ENCODE measurements around the gene CTSS.
"Not testable (repeated sequence)": the region's sequence is repeated elsewhere in the genome, so short reads cannot be mapped to it uniquely, and the experiment has no call there.

The CTSS gene

GRCh38 chr1:150765296-150765976 lies at the start of gene CTSS:
CTSS (minus strand) TSS chr1:150765778; CDS start chr1:150764763, 1,015 bp downstream.
- no peak for DNase-seq

DNA sequence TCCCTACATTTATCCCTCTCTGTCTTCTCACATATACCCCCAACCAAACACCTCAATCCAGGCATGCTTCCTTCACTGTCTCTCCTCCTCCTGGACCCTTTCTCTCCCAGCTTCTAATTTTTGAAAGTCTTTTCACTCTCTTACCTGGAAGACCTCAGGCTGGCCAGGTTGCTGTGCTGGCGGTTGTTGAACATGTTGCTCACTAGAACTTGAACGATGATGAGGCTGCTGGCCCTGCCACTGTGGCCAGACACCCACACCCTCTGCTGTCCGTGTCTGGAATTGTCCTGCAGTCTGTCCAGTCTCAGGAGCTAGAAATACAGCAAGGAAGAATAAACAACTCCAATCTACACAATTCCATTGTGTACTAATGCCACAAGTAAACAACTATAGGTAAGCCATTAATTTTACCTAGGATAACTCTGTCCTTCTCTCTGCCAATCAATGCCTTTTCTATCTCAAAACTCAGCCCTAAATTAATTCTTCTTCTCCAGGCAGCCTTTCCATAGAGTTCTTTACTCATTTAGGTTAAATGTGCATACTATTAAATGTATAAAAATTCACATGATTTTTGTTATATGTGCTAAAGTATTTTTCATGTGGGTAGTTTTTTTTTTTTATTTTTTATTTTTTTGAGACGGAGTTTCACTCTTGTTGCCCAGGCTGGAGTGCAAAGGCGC lies 47.6 kb upstream of the CTSS start:
- peak in 1 of 2 donors; percentile 4 for DNase-seq

GRCh38 chr1:150810958-150811659 lies 45.5 kb upstream of the CTSS start:
- no peak for DNase-seq

- no peak for DNase-seq
Observed at GRCh38 chr1:150809651-150810050, 44.1 kb upstream of the CTSS start.

DNA sequence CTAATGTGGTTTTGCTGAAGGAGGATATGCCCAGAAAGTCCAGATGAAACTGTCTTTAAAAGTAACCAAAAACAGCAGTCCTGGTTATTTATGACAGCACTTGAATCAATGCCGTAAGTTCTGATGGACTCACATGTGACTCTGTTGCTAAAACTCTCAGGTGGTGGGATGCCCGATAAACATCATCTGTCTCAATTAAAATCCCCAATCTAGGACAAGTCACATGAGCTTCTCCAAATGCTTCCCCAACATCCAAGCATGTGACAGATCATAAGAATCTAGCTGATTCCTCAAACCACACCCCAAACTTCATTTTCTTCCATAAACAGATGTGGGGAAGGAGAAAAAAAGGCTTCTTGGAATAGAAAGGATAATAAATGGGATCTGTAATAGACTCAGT lies 43.3 kb upstream of the CTSS start:
- DNase-seq = no peak

DNA sequence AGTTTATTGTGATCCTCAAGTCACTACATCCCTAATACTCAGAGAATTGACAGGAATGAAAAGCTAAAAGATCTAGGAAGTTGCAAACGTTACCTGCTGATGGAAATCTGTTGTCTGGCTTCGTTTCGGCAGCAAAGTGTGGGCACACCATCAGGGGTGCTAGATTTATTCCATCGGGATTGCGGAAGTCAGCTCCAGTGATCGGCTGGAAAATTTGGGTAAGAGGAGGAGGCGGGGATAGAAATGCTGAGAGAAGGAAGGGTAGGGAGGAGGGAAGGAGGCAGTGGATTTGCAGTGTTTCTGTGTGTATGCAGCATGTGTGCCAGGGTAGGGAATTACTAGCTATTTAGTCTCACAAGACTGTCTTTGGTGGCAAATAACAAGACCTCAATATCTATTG lies 42.5 kb upstream of the CTSS start, which contains the start of gene CTSK:
TSS of gene CTSK (minus strand) at position 140 of the 400 bp plus-strand sequence. CDS start 1,455 bp downstream, outside the sequence.
- no peak for DNase-seq

DNA sequence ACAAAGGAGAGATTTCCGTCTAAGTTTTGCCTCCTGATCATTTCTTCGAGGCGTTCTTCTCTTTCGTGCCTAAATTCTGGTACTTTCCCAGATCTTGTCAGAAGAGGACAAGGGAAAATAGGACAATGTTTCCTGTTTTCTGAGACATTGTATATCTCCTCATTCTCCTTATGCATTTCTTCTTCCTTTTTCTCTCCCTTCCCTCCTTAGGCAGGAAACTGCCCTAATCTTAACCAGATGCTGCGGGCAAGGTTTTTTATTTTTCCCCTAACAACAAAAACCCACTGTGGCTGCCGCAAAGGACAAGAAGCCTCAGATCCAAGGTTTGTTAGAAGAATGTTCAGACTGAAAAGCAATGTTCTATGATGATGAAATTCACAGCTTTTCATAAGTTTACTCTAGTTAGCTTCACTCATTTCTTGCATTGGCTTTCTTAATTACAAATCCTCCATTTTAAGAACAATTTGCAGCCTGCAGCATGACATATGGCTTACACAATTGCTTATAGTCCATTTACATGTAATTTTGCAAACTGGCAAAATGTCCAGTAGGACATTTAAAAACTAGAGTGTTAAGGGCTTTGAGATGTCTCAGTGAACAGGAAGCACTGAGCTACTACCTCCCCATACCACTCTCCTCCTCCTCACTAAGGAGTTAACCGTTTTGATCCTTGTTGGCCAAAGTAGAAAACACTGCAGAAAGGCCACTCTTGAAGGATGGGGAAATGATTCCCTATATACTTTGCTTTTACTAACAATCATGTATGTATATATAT lies 41.9 kb upstream of the CTSS start:
- no peak for DNase-seq

DNA sequence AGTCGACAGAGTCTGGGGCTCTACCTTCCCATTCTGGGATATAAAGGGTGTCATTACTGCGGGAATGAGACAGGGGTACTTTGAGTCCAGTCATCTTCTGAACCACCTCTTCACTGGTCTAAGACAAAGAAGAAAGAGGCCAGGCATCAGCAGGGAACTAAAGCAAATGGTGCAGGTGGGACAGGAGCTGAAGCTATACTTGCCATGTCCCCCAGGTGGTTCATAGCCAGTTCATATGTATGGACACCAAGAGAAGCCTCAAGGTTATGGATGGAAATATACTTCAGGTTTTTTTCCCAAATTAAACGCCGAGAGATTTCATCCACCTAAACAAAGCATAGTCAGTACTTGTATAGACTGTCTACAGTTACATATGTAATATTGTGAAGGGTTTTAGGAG lies 40.3 kb upstream of the CTSS start:
- DNase-seq = no peak

DNA sequence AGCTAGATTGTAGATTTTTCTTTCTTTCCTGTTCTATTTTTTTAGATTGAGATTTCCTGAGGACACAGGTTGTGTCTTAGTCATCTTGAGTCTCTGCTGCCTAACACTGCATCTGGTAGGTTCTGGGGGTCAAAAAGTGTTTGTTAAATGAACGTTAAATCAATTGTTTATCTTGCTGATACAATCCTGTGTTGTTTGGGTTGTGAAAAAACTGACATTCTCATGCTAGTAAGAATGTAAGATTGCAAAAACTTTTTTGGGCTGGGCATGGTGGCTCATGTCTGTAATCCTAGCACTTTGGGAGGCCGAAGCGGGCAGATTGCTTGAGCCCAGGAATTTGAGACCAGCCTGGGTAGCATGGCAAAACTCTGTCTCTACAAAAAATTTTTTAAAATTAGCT lies 39.1 kb upstream of the CTSS start:
- no peak for DNase-seq

DNA sequence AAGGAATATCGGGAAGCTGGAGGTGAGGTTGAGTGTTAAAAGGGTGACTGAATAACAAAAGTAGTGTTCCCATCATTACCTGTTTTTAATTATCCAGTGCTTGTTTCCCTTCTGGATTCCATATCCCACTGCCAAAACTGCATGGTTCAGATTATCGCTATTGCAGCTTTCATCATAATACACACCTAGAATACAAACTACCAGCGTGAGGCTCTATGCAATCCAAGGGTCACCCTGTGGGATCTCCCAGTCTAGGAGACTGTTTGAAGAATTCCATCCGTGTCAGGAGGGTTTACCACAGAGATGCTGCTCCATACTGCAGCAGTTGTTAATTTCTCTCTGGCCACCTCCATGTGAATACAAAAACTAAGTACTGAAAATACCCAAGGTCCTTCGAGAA lies 33.5 kb upstream of the CTSS start:
- DNase-seq = no peak

DNA sequence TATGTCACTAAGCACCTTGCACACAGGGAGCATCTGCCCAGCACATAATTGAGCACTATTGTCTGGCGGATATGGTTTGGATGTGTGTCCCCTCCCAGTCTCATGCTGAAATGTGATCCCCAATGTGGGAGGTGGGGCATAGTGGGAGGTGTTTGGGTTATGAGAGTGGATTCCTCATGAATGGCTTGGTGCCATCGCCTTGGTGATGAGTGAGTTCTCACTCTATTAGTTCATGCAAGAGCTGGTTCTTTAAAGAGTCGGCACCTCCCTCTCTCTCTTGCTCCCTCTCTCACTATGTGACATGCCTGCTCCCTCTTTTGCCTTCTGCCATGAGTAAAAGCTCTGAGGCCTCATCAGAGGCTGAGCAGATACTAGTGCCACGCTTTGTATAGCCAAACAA lies 32.9 kb upstream of the CTSS start:
- DNase-seq = no peak

- DNase-seq = no peak
Observed at GRCh38 chr1:150796374-150796773, 30.8 kb upstream of the CTSS start.

DNA sequence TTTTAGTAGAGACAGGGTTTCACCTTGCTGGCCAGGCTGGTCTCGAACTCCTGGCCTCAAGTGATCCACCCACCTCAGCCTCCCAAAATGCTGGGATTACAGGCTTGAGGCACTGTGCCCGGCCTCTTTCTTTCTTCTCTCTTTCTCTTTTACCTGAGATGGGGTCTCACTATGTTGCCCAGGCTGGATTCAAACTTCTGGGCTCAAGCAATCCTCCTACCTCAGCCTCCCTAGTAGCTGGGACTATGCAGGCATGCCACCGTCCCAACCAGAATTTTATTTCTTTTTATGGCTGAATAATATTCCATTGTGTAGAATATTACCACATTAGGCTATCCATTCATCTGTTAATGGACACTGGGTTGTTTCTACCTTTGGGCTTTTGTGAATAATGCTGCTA lies 28.2 kb upstream of the CTSS start:
- DNase-seq = not testable (repeated sequence)

- DNase-seq = no peak
Observed at GRCh38 chr1:150793221-150793620, 27.6 kb upstream of the CTSS start.

DNA sequence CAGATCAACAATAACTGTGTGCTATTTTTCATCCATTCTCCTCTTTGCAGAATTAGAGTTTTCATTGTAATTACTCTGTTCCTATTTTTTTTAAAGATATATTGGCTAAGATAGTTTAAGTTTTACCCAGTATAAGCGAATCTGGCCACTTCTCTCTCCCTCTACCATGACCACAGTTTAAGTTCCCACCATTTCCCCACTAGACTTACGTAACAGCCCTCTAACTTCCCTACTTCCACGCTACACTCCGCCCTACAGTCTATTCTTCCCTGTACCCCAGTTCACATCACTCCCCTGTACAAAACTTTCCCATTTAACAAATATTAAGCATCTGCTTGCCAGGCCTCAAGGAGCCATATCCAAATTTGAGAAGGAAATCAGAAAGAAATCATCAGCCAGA lies 26.0 kb upstream of the CTSS start:
- DNase-seq = no peak

DNA sequence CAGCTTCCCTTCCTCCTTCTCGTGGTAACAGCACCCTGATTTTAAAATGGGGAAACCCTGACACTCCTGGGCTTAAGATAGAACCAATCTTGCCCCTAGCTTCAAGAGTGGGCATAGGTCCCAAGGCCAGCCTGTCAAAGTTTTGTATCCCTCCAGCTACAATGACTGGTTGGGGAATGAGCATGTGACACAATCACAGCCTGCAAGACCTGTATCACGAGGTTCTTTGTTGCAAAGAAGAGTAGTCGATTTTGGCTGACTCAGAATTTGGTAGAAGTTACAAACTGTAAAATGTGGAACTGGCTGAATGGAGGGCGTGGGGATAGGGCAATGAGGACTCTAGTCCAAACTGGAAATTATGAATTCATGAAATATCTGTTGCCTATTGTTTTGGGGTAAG lies 23.8 kb upstream of the CTSS start:
- DNase-seq = no peak

DNA sequence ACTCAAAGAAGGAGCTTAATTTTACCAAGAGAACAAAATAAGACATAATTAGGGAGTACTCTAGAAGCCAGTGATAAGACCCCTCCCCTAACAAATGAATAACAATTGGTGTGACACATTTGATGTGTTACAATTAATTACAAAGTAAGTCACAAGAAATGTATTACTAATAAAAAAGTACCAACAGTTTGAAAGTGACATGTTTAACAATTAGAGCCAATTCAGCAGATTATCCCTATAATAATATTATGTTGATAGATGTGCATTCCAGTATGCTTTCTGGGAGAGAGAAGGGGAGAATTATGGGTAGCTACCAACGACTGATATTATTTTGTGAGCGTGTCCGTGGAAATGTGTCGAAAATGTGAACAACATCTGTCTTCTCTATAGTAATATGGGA lies 23.4 kb upstream of the CTSS start:
- DNase-seq = no peak

DNA sequence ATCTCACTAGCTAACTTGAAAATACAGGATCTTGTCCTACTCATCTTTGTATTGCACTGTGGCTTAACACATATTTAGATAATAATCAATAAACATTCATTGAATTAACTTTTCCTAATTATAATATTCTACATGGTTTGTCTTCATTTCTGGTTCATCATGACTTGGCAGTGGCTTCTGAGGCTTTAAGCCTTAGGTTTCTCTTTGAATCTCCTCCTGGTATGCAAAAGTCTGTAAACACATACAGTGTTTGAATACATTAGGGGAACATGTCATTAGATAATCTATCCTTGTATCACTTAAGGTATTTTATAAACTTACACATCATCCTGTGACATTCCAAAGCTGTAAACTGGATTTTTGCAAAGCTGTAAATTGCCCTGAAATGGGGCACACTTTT lies 21.9 kb upstream of the CTSS start:
- DNase-seq = no peak

GRCh38 chr1:150780510-150780909 lies 14.9 kb upstream of the CTSS start:
- no peak for DNase-seq

- no peak for DNase-seq
Observed at GRCh38 chr1:150778409-150778808, 12.8 kb upstream of the CTSS start.

GRCh38 chr1:150777544-150777943 lies 12.0 kb upstream of the CTSS start:
- no peak for DNase-seq

DNA sequence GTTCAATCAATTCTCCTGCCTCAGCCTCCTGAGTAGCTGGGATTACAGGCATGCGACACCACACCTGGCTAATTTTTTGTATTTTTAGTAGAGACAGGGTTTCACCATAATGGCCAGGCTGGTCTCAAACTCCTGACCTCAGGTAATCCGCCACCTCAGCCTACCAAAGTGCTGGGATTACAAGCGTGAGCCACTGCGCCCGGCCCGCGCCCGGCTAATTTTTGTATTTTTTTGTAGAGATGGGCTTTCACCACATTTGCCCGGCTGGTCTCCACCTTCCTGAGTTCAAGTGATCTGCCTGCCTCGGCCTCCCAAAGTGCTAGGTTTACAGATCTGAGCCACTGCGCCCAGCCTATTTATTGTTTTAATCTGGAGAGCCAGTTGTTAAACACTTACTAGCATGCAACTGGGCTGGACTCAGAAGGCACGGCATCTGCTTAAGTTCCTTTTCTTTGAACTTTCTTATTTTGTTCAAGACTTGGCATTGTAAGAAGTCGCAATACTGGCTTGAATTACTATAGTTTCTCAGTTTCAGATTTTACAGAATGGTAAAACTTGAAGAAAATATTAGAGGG lies 10.4 kb upstream of the CTSS start:
- not testable (repeated sequence) for DNase-seq

DNA sequence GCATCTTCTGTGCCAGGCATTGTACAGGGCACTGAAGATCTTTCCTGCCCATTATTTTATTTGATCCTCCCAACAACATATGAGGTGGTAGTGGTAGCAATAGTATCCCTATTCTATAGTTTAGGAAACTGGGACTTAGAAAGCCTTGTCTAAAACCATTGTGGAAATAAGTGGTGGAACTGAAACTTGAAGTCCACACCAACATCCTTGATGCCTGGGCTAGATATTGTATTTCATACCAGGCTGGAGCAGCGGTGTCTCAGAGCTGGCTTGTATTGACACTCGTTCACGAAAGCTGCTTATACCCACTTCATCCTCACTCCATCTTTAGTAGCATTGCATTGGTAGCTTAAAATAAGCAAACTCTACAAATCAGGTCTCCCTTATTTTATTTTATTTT lies 9.7 kb upstream of the CTSS start:
- no peak for DNase-seq

Measured in stimulated activated CD4-positive, alpha-beta T cell treated with anti-CD3 and anti-CD28 coated beads, Interleukin-2, amount 100 ng/mL, for 48 hours (primary cell).